Thoracic aorta (tissue), 2 donors: ENCODE data around the gene CARHSP1. TPM values are rescaled to one million over a fixed set of nuclear protein-coding genes. Genes with fewer than 3 reads are reported as not detected.

ENCODE experiments used
- ATAC-seq: fragments of 150-250 bp; one replicate; pipeline ENCODE4 v1.8.0; 2017; ENCODE audit warnings: low read depth; ENCODE audit not compliant: insufficient number of reproducible peaks, low FRiP score
- DNase-seq: peaks from one replicate; pipeline ENCODE4 v3.0.0-alpha.2; 2020; ENCODE audit warnings: low spot score
- H3K27ac ChIP-seq, 2 donors: fragments of 200-600 bp; sonication (generic); 1 replicate in 1 of 2; 2 replicates in 1 of 2; pipeline ENCODE4 v1.5.1; 2016; ENCODE audit warnings: mild to moderate bottlenecking in 2 of 2, moderate library complexity in 2 of 2
- H3K27me3 ChIP-seq: fragments of 200-600 bp; sonication (generic); replicated peaks from 2 replicates; pipeline ENCODE4 v1.6.0; 2016; ENCODE audit warnings: mild to moderate bottlenecking; ENCODE audit not compliant: insufficient read depth
- H3K36me3 ChIP-seq: fragments of 200-600 bp; sonication (generic); one replicate; pipeline ENCODE4 v1.5.1; 2016
- H3K4me1 ChIP-seq, 2 donors: fragments of 200-600 bp; sonication (generic); 1 replicate in 1 of 2; 2 replicates in 1 of 2; pipeline versions ENCODE4 v1.5.1 to v1.6.0; 2016; ENCODE audit warnings: low read depth in 2 of 2, mild to moderate bottlenecking in 1 of 2; ENCODE audit not compliant: control insufficient read depth in 1 of 2
- H3K4me3 ChIP-seq: fragments of 200-600 bp; sonication (generic); 2 replicates; pipeline ENCODE4 v1.5.1; 2016; ENCODE audit warnings: mild to moderate bottlenecking
- H3K9me3 ChIP-seq: fragments of 200-600 bp; sonication (generic); 2 replicates; pipeline ENCODE4 v1.5.1; 2016
- CTCF ChIP-seq: fragments of 200-600 bp; sonication (generic); IDR thresholded peaks from one replicate; pipeline ENCODE4 v1.5.1; 2019; ENCODE audit warnings: antibody characterized with exemption
- total RNA-seq, 2 donors: library from RNA; depleted of rRNA; stranded (reverse); fragments of >200 nt; gene quantifications; one replicate each; pipeline versions ENCODE4 v1.1.0 to v1.2.3, GENCODE V29; 2016

CARHSP1 gene
- total RNA-seq, 2 donors from 2014 or later: 62.7 to 100 TPM

GRCh38 chr16:8912793-8913192, 44.0 kb upstream of the CARHSP1 start:
- no peaks in the 10 kb centered on the region for H3K27me3 ChIP-seq
- ATAC-seq (no peak), DNase-seq (no peak)
- H3K36me3 ChIP-seq: peaks cover 35% of the 10 kb centered on the region
- no peak overlapping the region for H3K27ac ChIP-seq
- TF ChIP-seq CTCF: no peak
- H3K4me1 ChIP-seq: no peaks in the 10 kb centered on the region
- no peaks in the 10 kb centered on the region for H3K9me3 ChIP-seq
- no peak overlapping the region for H3K4me3 ChIP-seq

DNA sequence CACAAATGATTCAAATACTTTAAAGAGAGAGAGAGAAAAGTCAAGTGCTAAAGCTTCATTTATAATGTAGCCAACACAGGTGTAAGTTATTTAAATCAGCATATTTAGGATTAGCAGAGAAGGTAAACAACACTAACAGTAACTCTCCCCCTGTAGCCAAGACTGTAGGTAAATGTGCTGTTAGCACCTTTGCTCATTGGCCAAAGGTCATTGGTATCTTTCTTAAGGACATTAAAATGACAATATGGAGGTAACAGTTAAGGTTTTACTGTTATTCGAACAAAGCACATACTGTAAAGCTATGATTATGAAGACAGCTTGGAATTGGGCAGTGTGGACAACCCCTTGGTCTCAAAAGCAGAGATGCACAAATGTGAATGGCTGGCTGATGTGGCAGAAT, 42.0 kb upstream of the CARHSP1 start:
- H3K4me3 ChIP-seq: no peak overlapping the region
- H3K9me3 ChIP-seq: no peaks in the 10 kb centered on the region
- H3K36me3 ChIP-seq: peaks cover 40% of the 10 kb centered on the region
- no peaks in the 10 kb centered on the region for H3K27me3 ChIP-seq
- DNase-seq (no peak), ATAC-seq (no peak)
- TF ChIP-seq CTCF: no peak
- no peak overlapping the region for H3K27ac ChIP-seq
- H3K4me1 ChIP-seq: peaks cover 7 to 14% of the 10 kb centered on the region in 2 donors

GRCh38 chr16:8908810-8909468, 40.1 kb upstream of the CARHSP1 start:
- Histone ChIP-seq H3K27ac (no peak overlapping the region), H3K4me3 (no peak overlapping the region), H3K9me3 (no peaks in the 10 kb centered on the region), H3K4me1 (peaks cover 7 to 14% of the 10 kb centered on the region in 2 donors), H3K27me3 (no peaks in the 10 kb centered on the region), H3K36me3 (peaks cover 40% of the 10 kb centered on the region)
- TF ChIP-seq CTCF: no peak
- DNase-seq (no peak), ATAC-seq (no peak)

DNA sequence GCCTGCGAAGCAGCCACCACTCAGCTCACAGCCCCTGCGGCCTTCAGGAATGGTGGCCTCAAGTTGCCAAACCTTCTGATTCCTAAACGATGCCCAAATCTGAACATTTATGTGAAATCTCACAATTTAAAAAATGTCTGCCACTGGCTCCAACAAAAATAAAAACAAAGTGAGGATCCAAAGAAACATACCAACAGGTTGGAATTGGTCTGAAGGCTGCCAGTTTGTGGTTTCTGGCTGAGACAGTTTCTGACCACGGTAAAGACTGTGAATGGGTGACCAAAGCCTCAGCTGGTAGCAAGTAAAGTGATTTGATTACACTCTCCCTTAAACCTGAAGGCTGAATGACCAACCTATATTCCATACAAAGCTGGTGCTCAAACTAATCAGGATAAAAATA, 38.3 kb upstream of the CARHSP1 start:
- peaks cover 7 to 14% of the 10 kb centered on the region in 2 donors for H3K4me1 ChIP-seq
- no peaks in the 10 kb centered on the region for H3K27me3 ChIP-seq
- no peak for ATAC-seq
- H3K27ac ChIP-seq: peak overlapping the region in 1 of 2 donors; percentile 34
- no peak for DNase-seq
- peaks cover 56% of the 10 kb centered on the region for H3K36me3 ChIP-seq
- no peak overlapping the region for H3K4me3 ChIP-seq
- TF ChIP-seq CTCF: no peak
- no peaks in the 10 kb centered on the region for H3K9me3 ChIP-seq

- H3K36me3 ChIP-seq: peaks cover 57% of the 10 kb centered on the region
- no peak for DNase-seq
- ATAC-seq: no peak
- no peak overlapping the region for H3K27ac ChIP-seq
- peaks cover 7 to 14% of the 10 kb centered on the region in 2 donors for H3K4me1 ChIP-seq
- no peak overlapping the region for H3K4me3 ChIP-seq
- H3K9me3 ChIP-seq: no peaks in the 10 kb centered on the region
- H3K27me3 ChIP-seq: no peaks in the 10 kb centered on the region
- no peak for TF ChIP-seq CTCF
Measured at GRCh38 chr16:8905795-8906591, 37.2 kb upstream of the CARHSP1 start.
